A549 (cell line): ENCODE results near the gene CRIP2. TPM values are rescaled to one million over a fixed set of nuclear protein-coding genes. Genes with fewer than 3 reads are reported as not detected.

Experiments used
- ATAC-seq, 2 experiments: fragments of 200-7000 bp in 1 of 2; fragments of >200 bp in 1 of 2; cut with Nextera tagmentation in 1 of 2; cut with Tn5 transposase in 1 of 2; 3 replicates each; pipeline versions ENCODE4 v1.8.0 to v1.9.1; 2018 to 2020; ENCODE audit warnings: mild to moderate bottlenecking in 1 of 2, moderate library complexity in 1 of 2
- CTCF ChIA-PET: fragments of 300-600 bp; sonication (Branson Sonifier 250); formaldehyde crosslinking; extraction: SDS; loops from one replicate; lab custom pipeline; 2021; ENCODE audit warnings: antibody characterized with exemption, inconsistent platforms; lab: Yijun Ruan, JAX
- POLR2A ChIA-PET: fragments of 350-600 bp; formaldehyde crosslinking; extraction: SDS; loops from one replicate; lab custom pipeline; 2021; ENCODE audit warnings: antibody characterized with exemption, inconsistent platforms; lab: Yijun Ruan, JAX
- DNase-seq, 2 experiments: peaks; one replicate each; pipeline versions ENCODE4 v3.0.0 to v3.0.0-alpha.2; 2011 to 2016; ENCODE audit warnings: low read depth in 1 of 2, low spot score in 1 of 2
- FAIRE-seq: peaks from 2 replicates; lab custom pipeline; 2011; peaks lifted over from hg19 to GRCh38; lab: Jason Lieb, UNC
- H3K27ac ChIP-seq, 2 experiments: fragments of >200 bp; sonication (Bioruptor Twin); formaldehyde crosslinking; 3 replicates each; pipeline ENCODE4 v1.5.1; 2016 to 2017
- H3K4me1 ChIP-seq: fragments of >200 bp; sonication (Bioruptor Twin); formaldehyde crosslinking; 3 replicates; pipeline ENCODE4 v1.6.1; 2016
- H3K4me2 ChIP-seq: fragments of >200 bp; sonication (Bioruptor Twin); formaldehyde crosslinking; 3 replicates; pipeline ENCODE4 v1.6.1; 2016
- H3K4me3 ChIP-seq: fragments of >200 bp; sonication (Bioruptor Twin); formaldehyde crosslinking; 3 replicates; pipeline ENCODE4 v1.5.1; 2016
- H3K9me3 ChIP-seq: fragments of >200 bp; sonication (Bioruptor Twin); formaldehyde crosslinking; 3 replicates; pipeline ENCODE4 v1.6.1; 2016
- BCL3 ChIP-seq: fragments of >200 bp; sonication (Bioruptor Twin); formaldehyde crosslinking; IDR thresholded peaks from 3 replicates; pipeline ENCODE4 v1.6.1; 2016
- CBX2 ChIP-seq: fragments of 200-600 bp; sonication (generic); IDR thresholded peaks from 2 replicates; pipeline ENCODE4 v1.6.1; 2016; ENCODE audit warnings: low read depth, mild to moderate bottlenecking, borderline replicate concordance
- CEBPB ChIP-seq, 2 experiments: fragments of >200 bp in 1 of 2; sonication (Bioruptor Twin) in 1 of 2; formaldehyde crosslinking in 1 of 2; IDR thresholded peaks; 2 replicates each; pipeline ENCODE4 v1.6.1; 2012 to 2016
- CHD4 ChIP-seq: fragments of 200-600 bp; sonication (generic); IDR thresholded peaks from 2 replicates; pipeline ENCODE4 v1.6.1; 2016; ENCODE audit warnings: antibody characterized with exemption, mild to moderate bottlenecking, borderline replicate concordance
- E2F6 ChIP-seq: IDR thresholded peaks from 2 replicates; pipeline ENCODE4 v1.6.1; 2012; ENCODE audit warnings: low read depth, borderline replicate concordance
- EHMT2 ChIP-seq: fragments of 200-600 bp; sonication (generic); IDR thresholded peaks from 2 replicates; pipeline ENCODE4 v1.6.1; 2016; ENCODE audit warnings: antibody characterized with exemption, low read depth, mild to moderate bottlenecking, moderate library complexity
- EP300 ChIP-seq, 2 experiments: fragments of >200 bp; sonication (Bioruptor Twin); formaldehyde crosslinking; IDR thresholded peaks; 2 replicates in 1 of 2; 3 replicates in 1 of 2; pipeline ENCODE4 v1.6.1; 2016 to 2017
- FOSB ChIP-seq: fragments of 250-450 bp; sonication (Bioruptor Pico); IDR thresholded peaks from 2 replicates; pipeline ENCODE4 v1.5.0; 2020; ENCODE audit warnings: mild to moderate bottlenecking, moderate library complexity
- HES2 ChIP-seq: fragments of >200 bp; sonication (Bioruptor Twin); formaldehyde crosslinking; IDR thresholded peaks from 2 replicates; pipeline ENCODE4 v1.6.1; 2016
- HOXA7 ChIP-seq: fragments of 250-450 bp; sonication (Bioruptor Pico); IDR thresholded peaks from 2 replicates; pipeline ENCODE4 v1.5.0; 2020; ENCODE audit warnings: mild to moderate bottlenecking, moderate library complexity
- JUN ChIP-seq, 2 experiments: fragments of >200 bp; sonication (Bioruptor Twin); formaldehyde crosslinking; IDR thresholded peaks; 2 replicates in 1 of 2; 3 replicates in 1 of 2; pipeline ENCODE4 v1.6.1; 2016 to 2017
- MAX ChIP-seq: IDR thresholded peaks from 2 replicates; pipeline ENCODE4 v1.6.1; 2012
- MAZ ChIP-seq: fragments of 150-350 bp; IDR thresholded peaks from 2 replicates; pipeline ENCODE4 v1.6.1; 2014; ENCODE audit warnings: antibody characterized with exemption, low read depth, low read length, borderline replicate concordance
- MYC ChIP-seq: IDR thresholded peaks from 2 replicates; pipeline ENCODE4 v1.6.1; 2012; ENCODE audit warnings: mild to moderate bottlenecking, inconsistent platforms, low read length, improper control_type of control experiment, borderline replicate concordance
- NFE2L2 ChIP-seq: fragments of 150-350 bp; conservative IDR thresholded peaks from 2 replicates; pipeline ENCODE4 v1.6.1; 2014; ENCODE audit warnings: low read length
- NR3C1 ChIP-seq: fragments of >200 bp; sonication (Bioruptor Twin); formaldehyde crosslinking; IDR thresholded peaks from 3 replicates; pipeline ENCODE4 v1.6.1; 2017
- PHF8 ChIP-seq: fragments of 200-600 bp; sonication (generic); IDR thresholded peaks from 2 replicates; pipeline ENCODE4 v1.6.1; 2016; ENCODE audit warnings: low read depth, mild to moderate bottlenecking, antibody characterized with exemption, moderate library complexity, borderline replicate concordance
- RAD21 ChIP-seq, 2 experiments: fragments of >200 bp in 1 of 2; sonication (Bioruptor Twin) in 1 of 2; formaldehyde crosslinking in 1 of 2; IDR thresholded peaks in 1 of 2; conservative IDR thresholded peaks in 1 of 2; 2 replicates in 1 of 2; 3 replicates in 1 of 2; pipeline ENCODE4 v1.6.1; 2012 to 2018; ENCODE audit warnings: inconsistent platforms in 1 of 2
- RFX5 ChIP-seq: fragments of 450-650 bp; IDR thresholded peaks from 2 replicates; pipeline ENCODE4 v1.7.1; 2014; ENCODE audit warnings: antibody characterized with exemption, mild to moderate bottlenecking, moderate library complexity
- RNF2 ChIP-seq: fragments of 200-600 bp; sonication (generic); IDR thresholded peaks from 2 replicates; pipeline ENCODE4 v1.6.1; 2016; ENCODE audit warnings: low read depth, mild to moderate bottlenecking, antibody characterized with exemption, moderate library complexity, borderline replicate concordance
- SMC3 ChIP-seq: fragments of >200 bp; sonication (Bioruptor Twin); formaldehyde crosslinking; IDR thresholded peaks from 3 replicates; pipeline ENCODE4 v1.6.1; 2018; ENCODE audit warnings: inconsistent platforms
- TP53 ChIP-seq: fragments of 250-450 bp; sonication (Bioruptor Pico); IDR thresholded peaks from 2 replicates; pipeline ENCODE4 v1.5.0; 2021; ENCODE audit warnings: mild to moderate bottlenecking, moderate library complexity
- ZFP36 ChIP-seq: fragments of 450-650 bp; IDR thresholded peaks from 2 replicates; pipeline ENCODE4 v1.6.1; 2014; ENCODE audit warnings: borderline replicate concordance; ENCODE audit not compliant: partially characterized antibody
- ZNF302 ChIP-seq: fragments of 250-450 bp; sonication (Bioruptor Pico); IDR thresholded peaks from 2 replicates; pipeline ENCODE4 v1.9.0; 2021; ENCODE audit warnings: inconsistent platforms, mild to moderate bottlenecking, moderate library complexity
- ZSCAN20 ChIP-seq: fragments of 250-450 bp; sonication (Bioruptor Pico); IDR thresholded peaks from 2 replicates; pipeline ENCODE4 v1.8.0; 2022; ENCODE audit warnings: mild to moderate bottlenecking, moderate library complexity
- WGBS: methylation state at CpG from one replicate; pipeline ENCODE4 v1.1.6; 2017; ENCODE audit errors: missing lambda C conversion rate; 5-methylcytosine and 5-hydroxymethylcytosine counted together
- polyA plus RNA-seq, 4 experiments: library from polyadenylated mRNA; depleted of rRNA in 3 of 4; stranded (reverse); fragments of >200 nt; fragmentation: RNase III in 1 of 4; extraction: RNeasy Plus Mini Kit Qiagen cat#74134 plus additional on column Dnase treatment in 1 of 4; gene quantifications; 2 replicates in 3 of 4; 3 replicates in 1 of 4; pipeline ENCODE4 v1.2.3, GENCODE V29; 2011 to 2017
- TF ChIP-seq, protein P1 (sequence below): fragments of >200 bp; sonication (Bioruptor Twin); formaldehyde crosslinking; IDR thresholded peaks from 3 replicates; pipeline ENCODE4 v1.5.1; 2016

The CRIP2 gene
- polyA plus RNA-seq, 2 of the 4 experiments (the other 2 are of a cell fraction), result 41.0 to 67.3 TPM

- TF ChIP-seq HES2 (no peak), RFX5 (no peak), CHD4 (no peak)
These were observed 52.3 kb downstream of the CRIP2 start (continued) for GRCh38 chr14:105526776-105527380.

GRCh38 chr14:105527381-105527825 is 52.8 kb downstream of the CRIP2 start:
- Histone ChIP-seq H3K4me1 (peaks cover 21% of the 10 kb centered on the region), H3K4me3 (peak overlapping the region; percentile 71), H3K9me3 (no peaks in the 10 kb centered on the region), H3K4me2 (peak overlapping the region; percentile 99), H3K27ac (peak overlapping the region; percentile 92 to 96; a peak in 4 of 6 replicates)
- DNase-seq, result no peak
- ChIA-PET CTCF (interaction anchor here (2.1 to 3.0 kb wide), 2 partner anchors 12 to 46 kb away, joined by 7 to 25 read pairs; no protein-coding TSS in a partner anchor), POLR2A (no interaction called here)
- FAIRE-seq, result no peak
- WGBS, result 92% methylated on average over 19 of the region's 23 CpGs
- no peak for TF ChIP-seq E2F6
- no peak for TF ChIP-seq ZSCAN20 (CRISPR knock-in tag)
- no peak for TF ChIP-seq MAZ
- no peak for TF ChIP-seq JUN (IDR thresholded peaks at IDR 0.05)
- no peak for TF ChIP-seq EP300 (IDR thresholded peaks at IDR 0.05)
- TF ChIP-seq CBX2, result no peak
- no peak for TF ChIP-seq PHF8
- TF ChIP-seq FOSB, result no peak
- TF ChIP-seq CHD4, result no peak
- TF ChIP-seq RFX5, result no peak
- no peak for TF ChIP-seq ZNF302 (CRISPR knock-in tag)
- TF ChIP-seq HOXA7 (CRISPR knock-in tag), result no peak
- no peak for TF ChIP-seq SMC3
- no peak for TF ChIP-seq ZFP36
- no peak for ATAC-seq

GRCh38 chr14:105527826-105528585 is 53.4 kb downstream of the CRIP2 start:
- H3K4me3 ChIP-seq, result peak overlapping the region; percentile 52
- DNase-seq (peak; percentile 76 to 81), ATAC-seq (peak; percentile 45 to 80), FAIRE-seq (no peak)
- peak overlapping the region; percentile 92 to 96 for H3K27ac ChIP-seq
- H3K9me3 ChIP-seq, result no peaks in the 10 kb centered on the region
- H3K4me1 ChIP-seq, result peaks cover 21% of the 10 kb centered on the region
- CTCF ChIA-PET, result interaction anchor here (0.6 to 3.8 kb wide), 29 partner anchors 9 to 802 kb away, joined by 3 to 27 read pairs (median 4); partner anchors contain the start of gene TEDC1
- WGBS, result 31% methylated on average over 25 of the region's 67 CpGs
- peak overlapping the region; percentile 99 for H3K4me2 ChIP-seq
- POLR2A ChIA-PET, result interaction anchor here (0.8 to 1.0 kb wide), 5 partner anchors 36 to 214 kb away, joined by 3 to 5 read pairs (median 3); partner anchors contain the start of genes CRIP1 and PACS2
- TF ChIP-seq ZNF302 (CRISPR knock-in tag) (no peak), EHMT2 (no peak), PHF8 (peak; percentile 31; the same call in 1 of the 2 replicates), HOXA7 (CRISPR knock-in tag) (no peak), E2F6 (peak; percentile 92), NR3C1 (no peak), CEBPB (IDR thresholded peaks at IDR 0.05) (no peak), JUN (IDR thresholded peaks at IDR 0.05) (peak in 1 of 2 experiments; percentile 49; a peak in 2 of 5 replicates), BCL3 (no peak), TP53 (CRISPR knock-in tag) (no peak), SMC3 (peak; percentile 72), NFE2L2 (no peak), MYC (peak; percentile 70; the same call in 1 of the 2 replicates), RAD21 (conservative IDR thresholded peaks at IDR 0.05 in 1 of 2, IDR thresholded peaks at IDR 0.05 in 1 of 2) (peak; percentile 80 to 92), MAX (peak; percentile 87), RNF2 (no peak)
- TF ChIP-seq, protein P1, sequence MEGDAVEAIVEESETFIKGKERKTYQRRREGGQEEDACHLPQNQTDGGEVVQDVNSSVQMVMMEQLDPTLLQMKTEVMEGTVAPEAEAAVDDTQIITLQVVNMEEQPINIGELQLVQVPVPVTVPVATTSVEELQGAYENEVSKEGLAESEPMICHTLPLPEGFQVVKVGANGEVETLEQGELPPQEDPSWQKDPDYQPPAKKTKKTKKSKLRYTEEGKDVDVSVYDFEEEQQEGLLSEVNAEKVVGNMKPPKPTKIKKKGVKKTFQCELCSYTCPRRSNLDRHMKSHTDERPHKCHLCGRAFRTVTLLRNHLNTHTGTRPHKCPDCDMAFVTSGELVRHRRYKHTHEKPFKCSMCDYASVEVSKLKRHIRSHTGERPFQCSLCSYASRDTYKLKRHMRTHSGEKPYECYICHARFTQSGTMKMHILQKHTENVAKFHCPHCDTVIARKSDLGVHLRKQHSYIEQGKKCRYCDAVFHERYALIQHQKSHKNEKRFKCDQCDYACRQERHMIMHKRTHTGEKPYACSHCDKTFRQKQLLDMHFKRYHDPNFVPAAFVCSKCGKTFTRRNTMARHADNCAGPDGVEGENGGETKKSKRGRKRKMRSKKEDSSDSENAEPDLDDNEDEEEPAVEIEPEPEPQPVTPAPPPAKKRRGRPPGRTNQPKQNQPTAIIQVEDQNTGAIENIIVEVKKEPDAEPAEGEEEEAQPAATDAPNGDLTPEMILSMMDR, result peak; percentile 89
